Tibial nerve (tissue), 4 donors: ENCODE data around the gene SLC25A39. TPM values are rescaled to one million over a fixed set of nuclear protein-coding genes. Genes with fewer than 3 reads are reported as not detected.

Source experiments
- DNase-seq, 2 donors: peaks; one replicate each; pipeline ENCODE4 v3.0.0-alpha.2; 2019; ENCODE audit warnings: low spot score in 2 of 2
- H3K27ac ChIP-seq, 4 donors: fragments of 200-600 bp; sonication (generic) in 3 of 4; one replicate each; pipeline ENCODE4 v1.5.1; 2017 to 2019; ENCODE audit warnings: mild to moderate bottlenecking in 1 of 4
- H3K27me3 ChIP-seq, 2 donors: fragments of 200-600 bp; sonication (generic) in 1 of 2; one replicate each; pipeline versions ENCODE4 v1.5.1 to v1.6.0; 2017 to 2019
- H3K36me3 ChIP-seq, 3 donors: fragments of 200-600 bp; sonication (generic); one replicate each; pipeline ENCODE4 v1.5.1; 2018 to 2019
- H3K4me1 ChIP-seq, 4 donors: fragments of 200-600 bp; sonication (generic) in 3 of 4; one replicate each; pipeline ENCODE4 v1.5.1; 2017 to 2019
- H3K4me3 ChIP-seq, 4 donors: fragments of 200-600 bp; sonication (generic) in 3 of 4; one replicate each; pipeline ENCODE4 v1.5.1; 2017 to 2019; ENCODE audit warnings: mild to moderate bottlenecking in 1 of 4, moderate library complexity in 1 of 4
- H3K9me3 ChIP-seq, 4 donors: fragments of 200-600 bp; sonication (generic) in 3 of 4; one replicate each; pipeline ENCODE4 v1.5.1; 2017 to 2019
- EP300 ChIP-seq, 2 donors: sonication (generic); formaldehyde crosslinking; IDR thresholded peaks; one replicate each; pipeline ENCODE4 v1.6.1; 2017; ENCODE audit warnings: antibody characterized with exemption in 2 of 2, mild to moderate bottlenecking in 1 of 2
- POLR2A ChIP-seq, 2 donors: fragments of 450-650 bp; IDR thresholded peaks; one replicate each; pipeline ENCODE4 v1.6.1; 2017; ENCODE audit warnings: antibody characterized with exemption in 2 of 2, mild to moderate bottlenecking in 2 of 2, moderate library complexity in 2 of 2
- WGBS, 2 donors: methylation state at CpG; one replicate each; pipeline ENCODE4 v1.1.5; 2018; 5-methylcytosine and 5-hydroxymethylcytosine counted together
- total RNA-seq, 4 donors: library from RNA; depleted of rRNA; stranded (reverse); fragments of >200 nt; gene quantifications; one replicate each; pipeline ENCODE4 v1.1.0, GENCODE V29; 2016
- TF ChIP-seq, protein P1 (sequence below), 5 experiments: fragments of 200-600 bp in 3 of 5; fragments of 450-650 bp in 2 of 5; sonication (generic) in 3 of 5; IDR thresholded peaks; one replicate each; pipeline ENCODE4 v1.5.1; 2016 to 2019; ENCODE audit warnings: antibody characterized with exemption in 5 of 5, mild to moderate bottlenecking in 3 of 5, moderate library complexity in 2 of 5

SLC25A39 gene
- total RNA-seq, 4 donors from 2014 or later = 51.3 to 99.0 (median 70.9) TPM

DNA sequence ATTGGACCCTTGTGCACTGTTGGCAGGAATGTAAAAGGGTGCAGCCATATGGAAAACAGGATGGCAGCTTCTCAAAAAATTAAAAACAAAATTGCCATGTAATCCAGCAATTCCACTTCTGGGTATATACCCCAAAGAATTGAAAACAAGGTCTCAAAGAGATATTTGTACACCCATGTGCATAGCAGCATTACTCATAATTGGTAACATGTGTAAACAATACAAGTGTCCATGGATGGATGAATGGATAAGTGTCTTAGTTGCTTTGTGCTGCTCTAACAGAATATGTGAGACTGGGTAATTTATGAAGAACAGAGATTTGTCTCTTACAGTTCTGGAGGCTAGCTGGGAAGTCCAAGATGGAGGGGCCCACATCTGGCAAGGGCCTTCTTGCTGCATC is 20.0 kb downstream of the SLC25A39 start:
- Histone ChIP-seq H3K36me3 (no peaks in the 10 kb centered on the region), H3K4me1 (peaks cover 0 to 23% (median 15%) of the 10 kb centered on the region in 4 donors), H3K27ac (no peak overlapping the region), H3K4me3 (no peak overlapping the region), H3K27me3 (peaks cover 0 to 47% of the 10 kb centered on the region in 2 donors), H3K9me3 (no peaks in the 10 kb centered on the region)
- TF ChIP-seq, protein P1, sequence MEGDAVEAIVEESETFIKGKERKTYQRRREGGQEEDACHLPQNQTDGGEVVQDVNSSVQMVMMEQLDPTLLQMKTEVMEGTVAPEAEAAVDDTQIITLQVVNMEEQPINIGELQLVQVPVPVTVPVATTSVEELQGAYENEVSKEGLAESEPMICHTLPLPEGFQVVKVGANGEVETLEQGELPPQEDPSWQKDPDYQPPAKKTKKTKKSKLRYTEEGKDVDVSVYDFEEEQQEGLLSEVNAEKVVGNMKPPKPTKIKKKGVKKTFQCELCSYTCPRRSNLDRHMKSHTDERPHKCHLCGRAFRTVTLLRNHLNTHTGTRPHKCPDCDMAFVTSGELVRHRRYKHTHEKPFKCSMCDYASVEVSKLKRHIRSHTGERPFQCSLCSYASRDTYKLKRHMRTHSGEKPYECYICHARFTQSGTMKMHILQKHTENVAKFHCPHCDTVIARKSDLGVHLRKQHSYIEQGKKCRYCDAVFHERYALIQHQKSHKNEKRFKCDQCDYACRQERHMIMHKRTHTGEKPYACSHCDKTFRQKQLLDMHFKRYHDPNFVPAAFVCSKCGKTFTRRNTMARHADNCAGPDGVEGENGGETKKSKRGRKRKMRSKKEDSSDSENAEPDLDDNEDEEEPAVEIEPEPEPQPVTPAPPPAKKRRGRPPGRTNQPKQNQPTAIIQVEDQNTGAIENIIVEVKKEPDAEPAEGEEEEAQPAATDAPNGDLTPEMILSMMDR (IDR thresholded peaks at IDR 0.05) = no peak
- TF ChIP-seq POLR2A (IDR thresholded peaks at IDR 0.05) (no peak), EP300 (IDR thresholded peaks at IDR 0.05) (no peak)
- no peak for DNase-seq

DNA sequence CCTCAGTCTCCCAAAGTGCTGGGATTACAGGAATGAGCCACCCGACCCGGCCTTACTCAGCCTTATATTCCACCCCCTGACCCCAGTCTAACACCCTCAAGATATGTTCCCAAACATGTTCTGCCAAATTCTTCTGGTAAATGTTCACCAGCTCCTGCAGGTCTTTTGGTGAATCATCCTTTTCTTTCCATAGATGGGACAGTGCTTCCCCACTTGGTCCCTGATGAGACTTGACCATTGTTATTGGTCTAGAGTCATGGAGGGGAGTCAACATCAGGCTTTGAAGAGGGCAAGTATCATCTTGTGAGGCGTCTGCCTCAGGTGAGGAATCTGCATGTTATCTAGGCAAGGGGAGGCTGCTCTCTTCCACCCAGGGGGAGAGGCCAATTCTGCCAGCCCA is 26.6 kb downstream of the SLC25A39 start:
- no peaks in the 10 kb centered on the region for H3K36me3 ChIP-seq
- DNase-seq = no peak
- H3K4me3 ChIP-seq = no peak overlapping the region
- no peaks in the 10 kb centered on the region for H3K4me1 ChIP-seq
- peaks cover 0 to 11% of the 10 kb centered on the region in 2 donors for H3K27me3 ChIP-seq
- no peak for TF ChIP-seq POLR2A (IDR thresholded peaks at IDR 0.05)
- no peak for TF ChIP-seq EP300 (IDR thresholded peaks at IDR 0.05)
- TF ChIP-seq, protein P1 (IDR thresholded peaks at IDR 0.05) = no peak
- WGBS, 2 donors = 70 to 83% methylated on average over 3 of the region's 3 CpGs
- no peaks in the 10 kb centered on the region for H3K9me3 ChIP-seq
- no peak overlapping the region for H3K27ac ChIP-seq

DNA sequence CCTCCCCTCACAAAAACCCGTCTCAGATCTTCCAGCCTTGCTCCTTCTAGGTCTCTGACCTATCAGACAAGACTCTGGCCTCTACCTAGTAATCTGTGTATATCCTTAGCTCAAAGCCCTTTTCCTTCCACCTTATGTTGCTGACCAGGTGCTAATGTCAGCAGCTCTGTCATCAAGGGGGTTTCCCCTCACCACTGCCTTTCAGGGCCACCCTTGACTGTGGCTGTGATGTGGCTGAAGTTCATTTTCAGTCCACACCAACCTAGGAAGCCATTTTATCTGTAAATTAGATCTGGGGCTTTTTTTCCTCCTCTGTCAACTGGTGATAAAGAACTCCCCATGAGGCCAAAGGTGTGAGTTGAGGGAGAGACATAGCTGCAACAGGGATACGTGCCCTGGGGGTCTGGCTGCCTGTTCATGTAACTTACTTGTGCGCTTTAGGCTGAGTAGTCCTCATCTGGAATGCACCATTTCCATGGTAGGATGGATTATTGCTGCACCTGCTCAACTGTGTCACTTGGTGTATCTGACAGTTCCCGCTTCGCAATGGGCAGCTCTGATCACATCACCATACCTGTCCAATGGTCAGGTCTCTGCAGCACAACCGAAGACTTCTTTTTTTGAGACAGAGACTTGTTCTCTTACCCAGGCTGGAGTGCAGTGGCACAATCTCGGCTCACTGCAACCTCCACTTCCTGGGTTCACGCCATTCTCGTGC is 31.0 kb downstream of the SLC25A39 start:
- TF ChIP-seq, protein P1 (IDR thresholded peaks at IDR 0.05) = no peak
- TF ChIP-seq EP300 (IDR thresholded peaks at IDR 0.05) = no peak
- no peak for TF ChIP-seq POLR2A (IDR thresholded peaks at IDR 0.05)
- WGBS, 2 donors = 89 to 90% methylated on average over 9 of the region's 9 CpGs
- H3K36me3 ChIP-seq = no peaks in the 10 kb centered on the region
- no peaks in the 10 kb centered on the region for H3K9me3 ChIP-seq
- peaks cover 0 to 12% of the 10 kb centered on the region in 2 donors for H3K27me3 ChIP-seq
- H3K4me3 ChIP-seq = no peak overlapping the region
- no peak for DNase-seq
- H3K27ac ChIP-seq = no peak overlapping the region
- no peaks in the 10 kb centered on the region for H3K4me1 ChIP-seq

DNA sequence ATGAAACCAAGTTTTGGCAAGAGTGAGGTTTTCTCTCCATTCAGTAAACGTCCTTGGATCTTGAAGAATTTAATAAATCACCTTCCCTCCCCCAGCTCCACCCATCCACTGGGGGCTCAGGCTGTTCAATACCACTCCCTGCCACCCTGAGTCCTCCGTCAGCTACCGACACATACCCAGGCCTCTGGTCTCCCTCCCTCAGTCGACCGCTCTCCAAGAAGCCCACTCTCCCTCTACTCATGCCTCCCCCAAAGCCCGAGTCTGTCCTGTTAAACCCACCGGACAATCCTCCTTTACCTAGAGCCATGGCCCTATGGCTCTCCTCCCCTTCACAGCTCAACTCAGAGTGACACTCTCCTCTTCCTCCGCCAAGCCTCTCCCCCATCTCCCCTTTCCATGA is 37.0 kb downstream of the SLC25A39 start:
- Histone ChIP-seq H3K27ac (no peak overlapping the region), H3K36me3 (no peaks in the 10 kb centered on the region), H3K27me3 (peaks cover 0 to 6% of the 10 kb centered on the region in 2 donors), H3K4me1 (no peaks in the 10 kb centered on the region), H3K4me3 (no peak overlapping the region), H3K9me3 (no peaks in the 10 kb centered on the region)
- no peak for DNase-seq
- no peak for TF ChIP-seq POLR2A (IDR thresholded peaks at IDR 0.05)
- TF ChIP-seq EP300 (IDR thresholded peaks at IDR 0.05) = no peak
- TF ChIP-seq, protein P1 (IDR thresholded peaks at IDR 0.05) = no peak
- 71 to 73% methylated on average over 8 of the region's 8 CpGs for WGBS, 2 donors

DNA sequence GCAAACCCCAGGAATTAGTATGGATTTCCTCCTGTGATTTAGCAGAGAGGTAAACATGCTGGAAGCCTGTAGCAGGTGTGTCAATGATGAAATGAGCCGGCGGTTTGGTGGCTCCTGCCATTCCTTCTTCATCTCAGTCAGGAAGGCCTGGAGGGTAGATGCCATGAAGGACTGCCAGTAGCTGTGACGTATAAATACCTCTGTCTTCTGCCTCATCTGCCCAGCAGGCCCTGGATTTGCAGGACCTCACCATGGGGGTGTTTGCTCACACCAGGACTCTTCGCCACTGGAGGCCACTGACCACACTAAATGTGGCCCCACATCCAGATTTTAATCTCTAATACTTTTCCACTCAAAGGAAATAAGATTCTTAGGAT is 40.6 kb downstream of the SLC25A39 start:
- H3K27ac ChIP-seq = no peak overlapping the region
- DNase-seq = no peak
- peaks cover 0 to 3% of the 10 kb centered on the region in 2 donors for H3K27me3 ChIP-seq
- H3K36me3 ChIP-seq = no peaks in the 10 kb centered on the region
- H3K4me1 ChIP-seq = peaks cover 0 to 17% (median 10%) of the 10 kb centered on the region in 4 donors
- H3K9me3 ChIP-seq = no peaks in the 10 kb centered on the region
- TF ChIP-seq, protein P1 (IDR thresholded peaks at IDR 0.05) = no peak
- no peak for TF ChIP-seq EP300 (IDR thresholded peaks at IDR 0.05)
- no peak for TF ChIP-seq POLR2A (IDR thresholded peaks at IDR 0.05)
- WGBS, 2 donors = 85 to 92% methylated on average over 4 of the region's 4 CpGs
- no peak overlapping the region for H3K4me3 ChIP-seq
